LoVo (cell line): ENCODE measurements around the gene MLEC.
"Not testable (repeated sequence)": the region's sequence is repeated elsewhere in the genome, so short reads cannot be mapped to it uniquely, and the experiment has no call there.

ENCODE experiments used
- DNase-seq: peaks from one replicate; pipeline ENCODE4 v3.0.0-alpha.2; 2016; ENCODE audit warnings: low spot score

Gene MLEC

GRCh38 chr12:120721866-120722265 lies 34.9 kb downstream of the MLEC start:
- no peak for DNase-seq

DNA sequence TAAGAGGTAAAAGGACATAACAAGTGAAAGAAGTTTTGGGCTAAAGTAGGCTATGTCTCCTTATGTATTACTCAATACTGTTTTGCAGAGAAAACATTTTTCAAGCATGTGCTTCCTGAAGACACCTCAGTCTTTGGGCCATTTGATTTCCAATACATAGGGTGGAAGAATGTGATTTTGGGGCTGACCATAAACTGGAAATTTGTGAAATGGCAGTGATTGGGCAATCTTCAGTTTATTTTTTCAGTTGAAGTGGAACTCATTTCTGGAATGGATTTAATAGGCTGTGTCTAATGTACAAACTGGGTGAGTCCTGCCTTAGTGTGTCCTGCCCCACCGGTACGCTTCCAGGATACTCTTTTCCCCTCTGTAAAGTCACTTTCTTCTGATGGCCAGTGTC lies 35.8 kb downstream of the MLEC start:
- DNase-seq: no peak

DNA sequence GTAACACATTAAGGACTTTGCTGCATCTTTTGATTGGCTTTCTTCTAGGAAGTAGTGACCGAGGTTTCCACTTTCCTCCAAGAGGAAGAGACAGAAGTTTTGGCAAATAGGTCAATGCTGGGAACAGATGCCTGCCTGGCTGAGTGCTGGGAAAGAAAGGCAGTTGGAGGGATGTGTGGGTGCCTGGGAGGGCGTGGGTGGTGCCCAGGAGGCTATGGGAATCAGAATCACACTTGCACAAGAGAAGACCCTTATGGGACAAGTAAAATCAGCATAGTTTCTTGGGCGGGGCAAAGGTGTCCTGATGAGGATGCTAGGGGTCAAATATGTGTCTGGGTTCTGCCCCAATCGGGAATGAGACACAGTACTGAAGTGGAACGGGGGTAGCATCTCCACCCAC lies 37.8 kb downstream of the MLEC start:
- DNase-seq: no peak

- no peak for DNase-seq
These were observed 38.3 kb downstream of the MLEC start for GRCh38 chr12:120725151-120725658.

DNA sequence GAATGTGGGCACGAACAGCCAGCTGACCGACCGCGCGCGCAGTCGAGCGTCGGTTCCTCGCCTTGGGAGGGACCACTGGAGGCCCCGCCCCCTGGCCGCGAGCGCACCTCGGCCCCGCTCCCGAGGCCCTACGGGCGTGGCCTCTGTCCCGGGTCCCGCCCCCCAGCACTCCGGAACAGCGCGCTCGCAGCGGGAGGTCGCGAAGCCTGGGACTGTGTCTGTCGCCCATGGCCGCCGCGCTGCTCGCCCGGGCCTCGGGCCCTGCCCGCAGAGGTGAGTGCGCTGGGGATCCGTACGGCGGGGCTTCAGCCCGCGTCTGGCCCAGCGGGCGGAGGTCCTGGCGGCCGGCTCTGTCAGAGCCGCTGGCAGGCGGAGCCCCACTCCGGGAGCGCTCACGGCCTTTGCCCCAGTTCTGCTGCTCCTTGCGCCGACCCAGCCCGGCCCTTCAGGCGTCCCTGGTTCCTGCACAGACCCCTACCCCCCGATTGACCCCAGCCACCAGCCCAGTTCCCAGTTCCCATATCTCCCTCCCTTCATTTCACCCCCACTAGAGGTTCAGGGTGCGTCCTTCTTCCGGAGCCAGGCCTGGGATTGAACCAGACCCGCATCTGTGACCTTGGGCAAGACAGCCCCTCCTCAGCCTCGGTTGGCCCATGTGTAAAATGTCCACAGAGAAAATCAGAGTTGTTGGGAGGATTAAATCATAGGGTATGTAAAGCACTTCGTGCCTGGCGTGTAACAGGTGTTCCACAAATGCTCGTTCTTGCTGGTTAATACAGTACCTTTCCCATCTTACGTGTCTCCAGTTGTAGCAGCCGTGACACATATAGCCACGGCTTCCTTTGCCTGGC lies 38.9 kb downstream of the MLEC start, which contains the start of gene ACADS:
Gene ACADS (plus strand): TSS at position 168 of the 851 bp plus-strand sequence. CDS start 60 bp downstream, at position 228.
- DNase-seq: peak; percentile 97

DNA sequence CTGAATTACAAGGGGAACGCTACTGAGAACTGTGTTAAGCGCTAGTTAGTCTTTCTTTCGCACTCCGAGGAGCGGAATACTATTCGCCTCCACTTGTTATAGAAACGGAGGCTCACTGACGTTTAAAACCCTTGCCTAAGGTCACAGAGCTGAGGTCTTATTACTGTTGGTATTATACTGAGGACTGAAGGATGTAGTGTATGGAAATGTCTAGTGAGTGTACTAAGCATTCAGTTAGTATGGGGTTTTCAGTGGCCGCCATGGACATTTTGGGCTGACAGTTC lies 39.5 kb downstream of the MLEC start:
- no peak for DNase-seq

GRCh38 chr12:120726961-120727360 lies 40.0 kb downstream of the MLEC start:
- DNase-seq: no peak

DNA sequence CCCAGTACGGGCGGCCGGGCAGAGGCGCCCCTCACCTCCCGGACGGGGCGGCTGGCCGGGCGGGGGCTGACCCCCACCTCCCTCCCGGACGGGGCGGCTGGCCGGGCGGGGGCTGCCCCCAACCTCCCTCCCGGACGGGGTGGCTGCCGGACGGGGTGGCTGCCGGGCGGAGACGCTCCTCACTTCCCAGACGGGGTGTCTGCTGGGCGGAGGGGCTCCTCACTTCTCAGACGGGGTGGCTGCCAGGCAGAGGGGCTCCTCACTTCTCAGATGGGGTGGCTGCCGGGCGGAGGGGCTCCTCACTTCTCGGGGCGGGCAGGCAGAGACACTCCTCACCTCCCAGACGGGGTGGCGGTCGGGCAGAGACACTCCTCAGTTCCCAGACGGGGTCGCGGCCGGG lies 45.2 kb downstream of the MLEC start:
- DNase-seq: not testable (repeated sequence)

GRCh38 chr12:120733574-120733973 lies 46.6 kb downstream of the MLEC start:
- no peak for DNase-seq

- no peak for DNase-seq
These were observed 47.3 kb downstream of the MLEC start for GRCh38 chr12:120734210-120734609.

DNA sequence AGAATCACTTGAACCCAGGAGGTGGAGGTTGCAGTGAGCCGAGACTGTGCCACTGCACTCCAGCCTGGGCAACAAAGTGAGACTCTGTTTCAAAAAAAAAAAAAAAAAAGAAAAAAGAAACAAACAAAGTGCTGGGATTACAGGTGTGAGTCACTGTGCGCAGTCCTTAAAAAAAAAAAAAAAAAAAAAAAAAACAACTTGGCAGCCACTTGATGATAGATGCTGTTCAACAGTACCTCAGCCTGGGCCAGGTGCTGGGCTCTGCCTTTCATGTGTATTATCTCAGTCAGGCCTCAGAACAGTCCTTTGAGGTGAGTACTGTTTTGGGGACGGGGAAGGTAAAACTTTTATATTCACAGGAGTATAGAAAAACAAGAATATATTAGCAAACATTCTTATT lies 48.2 kb downstream of the MLEC start:
- DNase-seq: no peak

DNA sequence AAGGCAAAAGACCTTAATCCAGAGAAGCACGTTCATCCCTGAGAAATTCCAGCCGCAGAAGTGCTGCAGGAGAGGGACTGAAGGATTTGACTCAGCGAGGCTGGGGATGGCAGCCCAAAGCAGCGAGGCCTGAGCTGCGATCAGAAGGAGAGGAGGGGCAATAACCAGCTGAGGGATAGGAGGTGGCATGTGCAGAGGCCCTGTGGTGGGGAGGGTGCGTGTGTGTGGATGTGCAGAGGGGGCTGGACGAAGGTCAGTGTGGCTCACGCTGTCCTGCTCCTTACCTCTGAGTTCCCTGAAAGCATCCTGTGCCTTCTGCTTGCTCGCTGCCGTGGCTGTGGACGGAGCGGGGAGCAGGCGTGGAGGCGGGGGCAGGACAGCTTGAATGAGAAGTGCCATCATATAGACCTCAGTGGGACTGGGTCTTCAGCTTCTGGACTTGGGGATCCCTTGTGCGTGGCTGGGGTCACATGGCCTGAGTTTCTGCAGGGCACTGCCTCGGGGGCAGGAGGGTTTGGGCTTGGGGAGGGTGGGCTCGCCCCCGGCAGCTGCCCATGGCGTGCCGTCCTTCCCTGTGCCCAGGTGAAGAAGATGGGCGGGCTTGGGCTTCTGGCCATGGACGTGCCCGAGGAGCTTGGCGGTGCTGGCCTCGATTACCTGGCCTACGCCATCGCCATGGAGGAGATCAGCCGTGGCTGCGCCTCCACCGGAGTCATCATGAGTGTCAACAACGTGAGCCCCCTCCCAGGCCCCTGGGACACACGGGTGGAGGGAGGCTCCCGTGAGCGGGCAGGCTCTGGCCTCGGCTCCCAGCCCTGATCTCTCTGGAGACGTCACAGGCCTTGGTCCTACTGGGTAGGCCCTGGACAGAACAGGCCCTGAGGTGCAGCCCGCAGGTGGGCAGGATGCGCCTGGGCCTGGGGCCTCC lies 49.7 kb downstream of the MLEC start:
- DNase-seq: no peak

GRCh38 chr12:120737557-120738251 lies 50.8 kb downstream of the MLEC start:
- DNase-seq: no peak

GRCh38 chr12:120738252-120739030 lies 51.5 kb downstream of the MLEC start:
- DNase-seq: no peak

DNA sequence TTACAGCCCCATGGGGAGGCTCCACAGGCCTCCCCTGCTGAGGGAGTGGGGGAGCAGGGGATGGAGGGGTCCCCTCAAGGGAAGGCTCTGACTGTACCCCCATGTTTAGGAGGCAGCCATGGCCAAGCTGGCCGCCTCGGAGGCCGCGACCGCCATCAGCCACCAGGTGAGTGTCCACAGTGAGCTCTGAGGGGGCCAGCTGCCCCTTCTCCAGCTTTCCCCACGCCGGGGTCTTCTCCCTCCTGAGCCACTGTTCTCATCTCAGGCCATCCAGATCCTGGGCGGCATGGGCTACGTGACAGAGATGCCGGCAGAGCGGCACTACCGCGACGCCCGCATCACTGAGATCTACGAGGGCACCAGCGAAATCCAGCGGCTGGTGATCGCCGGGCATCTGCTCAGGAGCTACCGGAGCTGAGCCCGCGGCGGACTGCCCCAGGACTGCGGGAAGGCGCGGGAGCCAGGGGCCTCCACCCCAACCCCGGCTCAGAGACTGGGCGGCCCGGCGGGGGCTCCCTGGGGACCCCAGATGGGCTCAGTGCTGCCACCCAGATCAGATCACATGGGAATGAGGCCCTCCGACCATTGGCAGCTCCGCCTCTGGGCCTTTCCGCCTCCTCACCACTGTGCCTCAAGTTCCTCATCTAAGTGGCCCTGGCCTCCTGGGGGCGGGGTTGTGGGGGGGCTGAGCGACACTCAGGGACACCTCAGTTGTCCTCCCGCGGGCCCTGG lies 52.2 kb downstream of the MLEC start:
- DNase-seq: no peak

GRCh38 chr12:120739821-120740613 lies 53.1 kb downstream of the MLEC start:
- no peak for DNase-seq

- DNase-seq: no peak
These were observed 53.9 kb downstream of the MLEC start for GRCh38 chr12:120740871-120741270.

- no peak for DNase-seq
These were observed 54.8 kb downstream of the MLEC start for GRCh38 chr12:120741476-120742421.
